HG02610 (cell line): ENCODE data around the gene PLXND1.
"Not testable (repeated sequence)": the region's sequence is repeated elsewhere in the genome, so short reads cannot be mapped to it uniquely, and the experiment has no call there.

ENCODE experiments used
- ATAC-seq: cut with Tn5 transposase; IDR thresholded peaks from one replicate; pipeline ENCODE4 v1.9.1; 2021; ENCODE audit warnings: mild to moderate bottlenecking, moderate library complexity; ENCODE audit not compliant: unreplicated experiment

PLXND1 gene

GRCh38 chr3:129614927-129615363 is 8.5 kb upstream of the PLXND1 start:
- ATAC-seq: no peak

- no peak for ATAC-seq
These were observed 8.0 kb upstream of the PLXND1 start for GRCh38 chr3:129614435-129614834.

- ATAC-seq: no peak
These were observed 6.9 kb upstream of the PLXND1 start for GRCh38 chr3:129613367-129613740.

GRCh38 chr3:129612534-129613366 is 6.3 kb upstream of the PLXND1 start:
- ATAC-seq: no peak

GRCh38 chr3:129611812-129612533 is 5.5 kb upstream of the PLXND1 start:
- ATAC-seq: no peak

- no peak for ATAC-seq
These were observed 4.9 kb upstream of the PLXND1 start for GRCh38 chr3:129611446-129611800.

- not testable (repeated sequence) for ATAC-seq
These were observed 4.4 kb upstream of the PLXND1 start for GRCh38 chr3:129610794-129611445.

GRCh38 chr3:129610276-129610675 is 3.8 kb upstream of the PLXND1 start:
- no peak for ATAC-seq

GRCh38 chr3:129609591-129610182 is 3.2 kb upstream of the PLXND1 start:
- no peak for ATAC-seq

GRCh38 chr3:129608936-129609590 is 2.6 kb upstream of the PLXND1 start:
- no peak for ATAC-seq

- no peak for ATAC-seq
These were observed 1.8 kb upstream of the PLXND1 start for GRCh38 chr3:129608087-129608935.

- ATAC-seq: no peak
These were observed 1.1 kb upstream of the PLXND1 start for GRCh38 chr3:129607391-129608068.

GRCh38 chr3:129605922-129606635 is 397 bp downstream of the PLXND1 start:
- no peak for ATAC-seq

- no peak for ATAC-seq
These were observed 1.1 kb downstream of the PLXND1 start for GRCh38 chr3:129605203-129605921.

GRCh38 chr3:129604767-129605166 is 1.7 kb downstream of the PLXND1 start:
- no peak for ATAC-seq

GRCh38 chr3:129603991-129604749 is 2.3 kb downstream of the PLXND1 start:
- ATAC-seq: no peak

- ATAC-seq: no peak
These were observed 2.9 kb downstream of the PLXND1 start for GRCh38 chr3:129603561-129603942.
